ENCODE measurements around the gene ATAD3C. TPM values are rescaled to one million over a fixed set of nuclear protein-coding genes. Genes with fewer than 3 reads are reported as not detected.
"Not testable (repeated sequence)": the region's sequence is repeated elsewhere in the genome, so short reads cannot be mapped to it uniquely, and the experiment has no call there.

The ATAD3C gene
- total RNA-seq, 1 experiment from 2014 or later: 2.0 TPM

DNA sequence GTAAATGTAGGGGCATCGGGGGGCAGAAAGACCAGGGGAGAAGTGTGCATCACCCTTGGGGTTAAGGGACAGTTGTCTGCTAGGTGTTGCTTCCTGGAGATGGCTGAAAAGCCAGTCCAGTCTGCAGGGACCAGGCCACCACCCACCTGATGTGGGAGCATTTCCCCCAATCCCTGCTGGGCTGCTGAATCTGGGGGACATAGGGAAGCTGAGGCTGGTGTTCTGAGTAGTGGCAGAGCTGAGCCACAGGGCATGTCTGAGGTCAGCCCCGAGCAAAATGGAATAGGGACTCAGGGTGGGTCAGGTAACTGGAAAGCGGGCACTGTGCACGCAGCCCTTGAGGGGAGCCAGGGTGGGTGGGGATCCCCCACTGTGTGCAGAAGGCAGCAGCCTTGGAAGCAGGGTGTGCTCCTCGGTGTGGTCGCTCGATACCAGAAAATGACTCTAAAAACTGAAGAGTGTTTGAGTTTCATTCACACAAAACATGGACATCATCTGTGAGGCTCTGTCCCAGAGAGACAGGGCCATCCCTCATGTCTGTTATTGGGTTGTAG lies 48.0 kb upstream of the ATAD3C start:
- BruUV-seq (replicated peaks): no TSS peak
- Mint-ChIP-seq H3K4me3 (ENCODE audit: unreplicated experiment) (peak overlapping the region; percentile 88), H3K9me3 (ENCODE audit: unreplicated experiment) (no peaks in the 10 kb centered on the region), H3K27ac (ENCODE audit: low read depth, unreplicated experiment) (peak overlapping the region; percentile 69), H3K27me3 (ENCODE audit: insufficient read depth, unreplicated experiment) (no peaks in the 10 kb centered on the region), H3K4me1 (ENCODE audit: insufficient read depth, unreplicated experiment) (peaks cover 18% of the 10 kb centered on the region), H3K36me3 (ENCODE audit: insufficient read depth, unreplicated experiment) (peaks cover 91% of the 10 kb centered on the region)
- intact Hi-C loops (cut with micrococcal nuclease): loop anchor here (10.0 kb wide), 1 partner anchor 103 kb away; no protein-coding TSS in a partner anchor
- ChIA-PET POLR2A (interaction anchor here (0.8 to 2.0 kb wide), 3 partner anchors 27 to 104 kb away, joined by 4 to 13 read pairs (median 9); partner anchors contain the start of gene AURKAIP1), CTCF (interaction anchor here (0.8 to 2.4 kb wide), 6 partner anchors 12 to 150 kb away, joined by 3 to 9 read pairs (median 3); no protein-coding TSS in a partner anchor)
- DNase-seq (ENCODE audit: unreplicated experiment): no peak
- TF ChIP-seq CTCF (IDR thresholded peaks at IDR 0.05; ENCODE audit: unreplicated experiment): no peak

DNA sequence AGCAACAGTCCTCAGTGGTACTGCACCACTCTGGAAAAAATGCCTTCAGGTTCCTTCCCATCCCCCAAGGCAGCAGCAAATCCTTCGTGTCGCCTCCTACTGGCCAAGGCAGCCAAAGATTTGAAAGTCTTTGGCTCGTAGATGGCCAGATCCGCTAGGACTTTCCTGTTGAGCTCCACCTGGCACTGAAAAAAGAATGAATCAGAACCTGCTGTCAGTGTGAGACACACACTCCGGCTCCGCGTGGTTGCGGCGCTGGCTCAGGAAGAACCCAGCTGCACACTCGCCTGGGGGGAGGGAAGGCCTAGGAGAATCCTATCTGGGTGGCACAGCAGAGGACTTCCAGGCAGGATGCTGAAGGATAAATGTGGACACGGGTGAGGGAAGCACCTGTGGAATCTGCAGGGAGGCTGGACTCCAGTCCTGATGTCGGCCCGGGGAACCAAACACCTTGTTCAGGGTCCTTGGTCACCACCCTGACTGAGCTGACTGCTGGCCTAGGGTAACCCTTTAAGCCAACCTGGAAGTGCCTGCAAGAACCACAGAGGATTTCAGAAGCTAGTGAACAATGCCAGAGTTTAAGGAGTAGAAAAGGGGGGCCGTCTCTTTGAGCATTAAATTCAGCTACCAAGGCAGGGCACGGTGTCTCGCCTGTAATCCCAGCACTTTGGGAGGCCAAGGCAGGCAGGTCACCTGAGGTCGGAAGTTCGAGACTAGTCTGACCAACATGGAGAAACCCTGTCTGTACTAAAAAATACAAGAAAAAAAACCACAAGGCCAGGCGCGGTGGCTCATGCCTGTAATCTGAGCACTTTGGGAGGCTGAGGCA lies 47.2 kb upstream of the ATAD3C start:
- Mint-ChIP-seq H3K27ac (ENCODE audit: low read depth, unreplicated experiment) (peak overlapping the region; percentile 69), H3K36me3 (ENCODE audit: insufficient read depth, unreplicated experiment) (peaks cover 91% of the 10 kb centered on the region), H3K27me3 (ENCODE audit: insufficient read depth, unreplicated experiment) (no peaks in the 10 kb centered on the region), H3K4me1 (ENCODE audit: insufficient read depth, unreplicated experiment) (peaks cover 18% of the 10 kb centered on the region), H3K9me3 (ENCODE audit: unreplicated experiment) (no peaks in the 10 kb centered on the region), H3K4me3 (ENCODE audit: unreplicated experiment) (peak overlapping the region; percentile 16)
- DNase-seq (ENCODE audit: unreplicated experiment): peak; percentile 73
- intact Hi-C loops (cut with micrococcal nuclease): loop anchor here (10.0 kb wide), 1 partner anchor 103 kb away; no protein-coding TSS in a partner anchor
- CTCF ChIA-PET: interaction anchor here (0.6 to 2.4 kb wide), 10 partner anchors 11 to 272 kb away, joined by 3 to 9 read pairs (median 3); no protein-coding TSS in a partner anchor
- peak; percentile 58 for TF ChIP-seq CTCF (IDR thresholded peaks at IDR 0.05; ENCODE audit: unreplicated experiment)
- BruUV-seq (replicated peaks): no TSS peak
- POLR2A ChIA-PET: interaction anchor here (0.7 to 2.0 kb wide), 4 partner anchors 27 to 213 kb away, joined by 3 to 13 read pairs (median 6); partner anchors contain the start of genes AURKAIP1 and MIB2

GRCh38 chr1:1402901-1403392 lies 46.5 kb upstream of the ATAD3C start:
- Mint-ChIP-seq H3K36me3 (ENCODE audit: insufficient read depth, unreplicated experiment) (peaks cover 91% of the 10 kb centered on the region), H3K27ac (ENCODE audit: low read depth, unreplicated experiment) (peak overlapping the region; percentile 71), H3K4me1 (ENCODE audit: insufficient read depth, unreplicated experiment) (peaks cover 18% of the 10 kb centered on the region)
- H3K9me3 Mint-ChIP-seq (ENCODE audit: unreplicated experiment); H3K4me3 Mint-ChIP-seq (ENCODE audit: unreplicated experiment); BruUV-seq (replicated peaks); DNase-seq (ENCODE audit: unreplicated experiment); H3K27me3 Mint-ChIP-seq (ENCODE audit: insufficient read depth, unreplicated experiment): not testable (repeated sequence)
- ChIA-PET POLR2A (interaction anchor here (1.9 to 2.0 kb wide), 2 partner anchors 28 to 102 kb away, joined by 9 to 13 read pairs; partner anchors contain the start of gene AURKAIP1), CTCF (interaction anchor here (0.6 to 2.4 kb wide), 8 partner anchors 15 to 273 kb away, joined by 3 to 9 read pairs (median 3); no protein-coding TSS in a partner anchor)
- intact Hi-C loops (cut with micrococcal nuclease): loop anchor here (10.0 kb wide), 1 partner anchor 102 kb away; no protein-coding TSS in a partner anchor

GRCh38 chr1:1403653-1404052 lies 45.8 kb upstream of the ATAD3C start:
- no TSS peak for BruUV-seq (replicated peaks)
- Mint-ChIP-seq H3K36me3 (ENCODE audit: insufficient read depth, unreplicated experiment) (peaks cover 86% of the 10 kb centered on the region), H3K27me3 (ENCODE audit: insufficient read depth, unreplicated experiment) (no peaks in the 10 kb centered on the region), H3K9me3 (ENCODE audit: unreplicated experiment) (no peaks in the 10 kb centered on the region), H3K27ac (ENCODE audit: low read depth, unreplicated experiment) (peak overlapping the region; percentile 71), H3K4me1 (ENCODE audit: insufficient read depth, unreplicated experiment) (peaks cover 18% of the 10 kb centered on the region), H3K4me3 (ENCODE audit: unreplicated experiment) (no peak overlapping the region)
- intact Hi-C loops (cut with micrococcal nuclease): loop anchor here (10.0 kb wide), 1 partner anchor 101 kb away; no protein-coding TSS in a partner anchor
- no peak for TF ChIP-seq CTCF (IDR thresholded peaks at IDR 0.05; ENCODE audit: unreplicated experiment)
- no peak for DNase-seq (ENCODE audit: unreplicated experiment)
- ChIA-PET POLR2A (no interaction called here), CTCF (no interaction called here)
